Keratinocyte (primary cell): ENCODE results near the gene ALKAL2.

Source experiments
- CTCF ChIP-seq, 3 experiments: IDR thresholded peaks in 1 of 3; conservative IDR thresholded peaks in 1 of 3; optimal IDR thresholded peaks in 1 of 3; 2 replicates in 2 of 3; 3 replicates in 1 of 3; pipeline versions ENCODE3 to v1.5.1; 2011; ENCODE audit warnings: low read length in 3 of 3, mild to moderate bottlenecking in 3 of 3, moderate library complexity in 2 of 3, control low read depth in 1 of 3, inconsistent platforms in 1 of 3; ENCODE audit not compliant: insufficient read depth in 2 of 3; ENCODE audit errors: extremely low read depth in 1 of 3
- EZH2 ChIP-seq: IDR thresholded peaks from one replicate; pipeline ENCODE4 v1.6.1; 2012; ENCODE audit warnings: inconsistent platforms, mild to moderate bottlenecking, low read length, moderate library complexity

GRCh38 chr2:278927-279320 is 9.0 kb downstream of the ALKAL2 start:
- no peak for TF ChIP-seq CTCF (optimal IDR thresholded peaks at IDR 0.05 in 1 of 3, IDR thresholded peaks at IDR 0.05 in 1 of 3, conservative IDR thresholded peaks at IDR 0.05 in 1 of 3; ENCODE audit: extremely low read depth in 1 of 3, insufficient read depth in 2 of 3, low read length in 3 of 3)
- TF ChIP-seq EZH2 = no peak
